LNCaP clone FGC (cell line): ENCODE measurements around the gene MYL3.

Source experiments
- DNase-seq: peaks from one replicate; pipeline ENCODE4 v3.0.0-alpha.2; 2011; ENCODE audit warnings: low read depth
- H3K4me3 ChIP-seq: 2 replicates; pipeline ENCODE4 v1.5.1; 2011; ENCODE audit warnings: mild to moderate bottlenecking, low read depth, low read length, control low read depth
- CTCF ChIP-seq: IDR thresholded peaks from 2 replicates; pipeline ENCODE4 v1.5.1; 2012; ENCODE audit warnings: mild to moderate bottlenecking; ENCODE audit not compliant: control insufficient read depth, insufficient read depth; ENCODE audit errors: extremely low read depth

Gene MYL3

GRCh38 chr3:46845860-46846623, 17.2 kb downstream of the MYL3 start:
- DNase-seq: no peak
- H3K4me3 ChIP-seq: no peak overlapping the region

GRCh38 chr3:46845397-46845859, 17.8 kb downstream of the MYL3 start:
- no peak for TF ChIP-seq CTCF
- H3K4me3 ChIP-seq: no peak overlapping the region
- no peak for DNase-seq

More at GRCh38 chr3:46845860-46846623, 17.2 kb downstream of the MYL3 start:
- peak; percentile 9; the same call in 1 of the 2 replicates for TF ChIP-seq CTCF

GRCh38 chr3:46844881-46845312, 18.3 kb downstream of the MYL3 start:
- no peak overlapping the region for H3K4me3 ChIP-seq
- TF ChIP-seq CTCF: no peak
- DNase-seq: no peak

- no peak for DNase-seq
- TF ChIP-seq CTCF: no peak
- H3K4me3 ChIP-seq: no peak overlapping the region
These were observed 18.8 kb downstream of the MYL3 start for GRCh38 chr3:46844397-46844796.

GRCh38 chr3:46843508-46843907, 19.7 kb downstream of the MYL3 start:
- DNase-seq: no peak
- no peak overlapping the region for H3K4me3 ChIP-seq
- TF ChIP-seq CTCF: no peak

GRCh38 chr3:46840491-46840890, 22.8 kb downstream of the MYL3 start:
- no peak for DNase-seq
- no peak for TF ChIP-seq CTCF
- no peak overlapping the region for H3K4me3 ChIP-seq

GRCh38 chr3:46838301-46838700, 24.9 kb downstream of the MYL3 start:
- no peak overlapping the region for H3K4me3 ChIP-seq
- TF ChIP-seq CTCF: no peak
- no peak for DNase-seq
